Daoy (cell line): ENCODE measurements around the gene TSR1. TPM values are rescaled to one million over a fixed set of nuclear protein-coding genes. Genes with fewer than 3 reads are reported as not detected.

Experiments used
- DNase-seq: peaks from one replicate; pipeline ENCODE4 v3.0.0-alpha.2; 2015; ENCODE audit warnings: low read depth
- total RNA-seq: library from RNA; depleted of rRNA; stranded (reverse); fragments of >200 nt; shearing (Covaris generic); gene quantifications from 2 replicates; pipeline ENCODE4 v1.2.3, GENCODE V29; 2014

TSR1 gene
- total RNA-seq, 1 experiment from 2014 or later: 127 TPM

GRCh38 chr17:2337544-2338314 lies 1.5 kb upstream of the TSR1 start:
- DNase-seq: peak; percentile 79

GRCh38 chr17:2336852-2337543 lies 741 bp upstream of the TSR1 start, which contains the start of gene SGSM2:
SGSM2 (plus strand) TSS chr17:2337501; CDS start chr17:2337689, 188 bp downstream.
- peak; percentile 76 for DNase-seq

GRCh38 chr17:2335726-2336214 lies 487 bp downstream of the TSR1 start:
- peak; percentile 30 for DNase-seq

GRCh38 chr17:2331303-2331702 lies 5.0 kb downstream of the TSR1 start:
- DNase-seq: no peak

- no peak for DNase-seq
Measured at GRCh38 chr17:2323629-2324314, 12.5 kb downstream of the TSR1 start.

GRCh38 chr17:2321399-2321798 lies 14.9 kb downstream of the TSR1 start:
- no peak for DNase-seq

GRCh38 chr17:2319051-2319450 lies 17.2 kb downstream of the TSR1 start:
- DNase-seq: no peak

- DNase-seq: no peak
Measured at GRCh38 chr17:2317796-2318195, 18.5 kb downstream of the TSR1 start.

- DNase-seq: peak; percentile 36
Measured at GRCh38 chr17:2316916-2317205, 19.4 kb downstream of the TSR1 start.

- DNase-seq: no peak
Measured at GRCh38 chr17:2312736-2313135, 23.5 kb downstream of the TSR1 start.

GRCh38 chr17:2309338-2310154 lies 26.7 kb downstream of the TSR1 start:
- DNase-seq: no peak

- DNase-seq: no peak
Measured at GRCh38 chr17:2304931-2305330, 31.3 kb downstream of the TSR1 start.

- peak; percentile 95 for DNase-seq
Measured at GRCh38 chr17:2303204-2304188, 32.8 kb downstream of the TSR1 start, which contains the start of the genes SMG6 and SRR. SMG6 (minus strand) TSS chr17:2303785; CDS start chr17:2303720, 65 bp downstream. SRR (plus strand) TSS chr17:2303950; CDS start chr17:2315561, 11,611 bp downstream.

- DNase-seq: no peak
Measured at GRCh38 chr17:2302778-2303203, 33.5 kb downstream of the TSR1 start.

GRCh38 chr17:2299756-2300155 lies 36.5 kb downstream of the TSR1 start:
- no peak for DNase-seq

- DNase-seq: no peak
Measured at GRCh38 chr17:2299136-2299535, 37.1 kb downstream of the TSR1 start.

GRCh38 chr17:2297023-2297422 lies 39.2 kb downstream of the TSR1 start:
- DNase-seq: no peak

- no peak for DNase-seq
Measured at GRCh38 chr17:2295575-2295974, 40.7 kb downstream of the TSR1 start.

- no peak for DNase-seq
Measured at GRCh38 chr17:2292100-2292499, 44.2 kb downstream of the TSR1 start.

GRCh38 chr17:2289878-2290478 lies 46.3 kb downstream of the TSR1 start:
- no peak for DNase-seq
